DMS114 treated with DMSO at 0.1 percent for 48 hours (cell line): ENCODE results near the gene NEAT1.

Experiments used
- DNase-seq: peaks from one replicate; lab custom pipeline; 2025; ENCODE audit not compliant: unreplicated experiment; lab: John Stamatoyannopoulos, UW

NEAT1 gene

DNA sequence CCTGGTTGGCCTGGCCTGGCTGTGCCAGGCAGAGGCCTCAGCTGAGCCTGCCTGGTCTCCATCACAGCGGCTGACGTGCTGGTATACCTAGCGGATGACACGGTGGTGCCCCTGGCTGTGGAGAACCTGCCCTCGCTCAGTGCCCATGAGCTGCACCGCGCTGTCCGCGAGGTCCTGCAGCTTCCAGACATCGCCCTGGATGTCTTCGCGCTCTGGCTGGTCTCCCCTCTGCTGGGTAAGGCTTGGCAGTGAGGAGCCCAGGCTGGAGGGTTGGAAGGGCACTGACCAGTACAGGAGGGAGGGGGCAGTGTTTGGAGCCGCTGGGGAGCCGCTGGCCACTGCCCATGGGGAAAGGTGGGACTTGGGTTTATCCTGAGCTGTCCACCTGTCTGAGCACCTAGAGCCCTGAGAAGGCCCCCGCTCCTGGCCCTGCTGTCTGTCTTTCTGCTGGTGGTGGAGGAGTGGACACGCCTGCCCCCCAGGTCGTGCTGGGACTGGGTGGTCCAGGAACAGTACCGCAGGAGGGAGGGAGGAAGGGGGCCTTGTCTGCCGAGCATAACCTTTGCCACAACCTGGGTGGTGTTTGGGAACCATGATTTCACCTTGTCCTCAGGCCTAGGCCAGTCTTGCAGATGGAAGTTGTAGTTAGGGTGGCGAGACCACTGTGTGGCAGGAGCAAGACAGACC lies 33.2 kb upstream of the NEAT1 start:
- no peak for DNase-seq

DNA sequence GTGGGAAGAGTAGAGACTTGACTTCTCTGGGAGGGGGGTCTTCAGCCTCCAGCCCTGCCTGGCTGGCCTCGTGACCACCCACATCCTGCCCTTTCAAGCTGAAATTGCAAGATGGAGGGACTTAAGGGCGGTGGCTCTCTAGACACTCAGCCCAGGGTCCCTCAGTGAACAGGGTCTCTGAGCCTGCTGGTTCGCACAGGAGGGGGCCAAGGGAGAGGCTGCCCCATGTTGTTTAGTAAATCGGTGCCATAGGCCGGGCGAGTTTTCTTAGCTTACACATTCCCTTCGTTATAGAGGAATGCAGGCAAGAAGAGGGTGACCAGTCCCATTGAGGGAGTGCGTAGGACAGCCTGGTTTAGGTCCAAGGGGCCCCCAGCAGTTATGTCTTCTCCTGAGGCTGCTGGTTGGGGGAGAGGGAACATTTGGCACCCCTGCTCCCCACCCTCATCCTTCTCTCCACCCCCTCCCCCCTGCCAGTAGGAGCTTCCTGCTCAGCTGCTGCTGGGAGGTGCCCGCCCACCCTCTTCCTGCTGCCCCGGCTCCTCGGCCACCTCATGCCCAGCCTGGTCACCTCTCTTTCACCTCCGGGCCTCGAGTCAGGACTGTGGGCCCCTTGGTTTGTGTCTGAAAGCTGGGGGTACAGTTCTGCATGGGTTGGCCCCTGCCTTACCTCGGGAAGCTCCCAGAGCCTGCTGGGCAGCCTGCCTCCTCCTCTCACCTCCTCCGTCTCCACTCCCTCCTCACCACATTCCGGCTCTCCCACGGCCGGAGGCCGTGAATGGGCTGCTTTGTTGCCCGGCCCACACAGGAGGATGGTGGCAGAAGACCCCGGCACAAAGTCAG lies 32.3 kb upstream of the NEAT1 start:
- DNase-seq: no peak

DNA sequence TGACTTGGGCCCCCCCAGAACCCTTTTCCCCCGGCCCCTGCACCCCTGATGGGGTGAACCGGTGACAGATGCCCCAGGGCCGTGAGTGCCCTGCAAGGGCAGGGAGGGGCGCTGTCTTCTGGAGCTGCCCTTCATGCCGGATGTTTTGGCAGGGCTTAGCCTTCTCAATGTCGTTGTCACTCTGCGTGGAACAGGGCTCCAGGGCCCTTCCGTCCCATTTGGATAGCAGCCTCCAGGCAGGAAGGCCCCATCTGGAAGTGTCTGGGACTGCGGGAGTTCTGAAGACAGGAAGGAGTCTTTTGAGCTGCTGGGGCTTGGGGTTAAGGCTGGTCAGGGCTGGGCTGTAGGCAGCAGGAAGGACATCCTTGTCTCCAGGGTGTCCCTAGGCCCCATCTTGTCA lies 31.6 kb upstream of the NEAT1 start:
- DNase-seq: no peak

DNA sequence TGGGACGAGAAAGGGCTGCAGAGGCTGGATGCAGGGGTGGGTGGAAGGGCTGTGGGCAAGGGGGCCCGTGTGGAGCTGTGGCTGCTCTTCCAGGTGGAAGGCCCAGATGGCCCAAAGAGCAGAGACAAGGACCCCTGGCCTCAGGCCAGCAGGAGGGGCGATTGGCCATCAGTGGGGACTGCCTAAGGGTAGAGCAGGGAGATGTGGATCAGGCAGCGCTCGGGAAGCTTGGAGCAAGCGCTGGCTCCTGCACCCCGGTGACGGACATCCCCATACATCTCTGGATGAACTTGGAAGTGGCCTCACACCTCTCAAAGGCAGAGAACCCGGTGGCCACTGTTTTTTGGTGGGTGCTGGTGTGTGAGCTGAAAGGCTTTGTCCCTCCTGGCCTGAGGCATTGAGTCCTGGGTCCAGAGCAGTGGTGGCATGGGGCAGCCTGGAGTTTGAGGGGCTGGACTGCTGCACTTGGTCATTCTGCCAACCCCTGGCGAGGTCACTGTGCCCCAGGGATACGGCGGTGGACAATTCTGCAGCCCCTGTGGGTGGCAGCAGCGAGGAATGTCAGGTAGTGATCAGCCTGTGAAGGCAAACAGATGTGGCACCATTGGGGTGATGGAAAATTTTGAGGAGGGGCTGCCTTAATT lies 30.3 kb upstream of the NEAT1 start:
- no peak for DNase-seq

DNA sequence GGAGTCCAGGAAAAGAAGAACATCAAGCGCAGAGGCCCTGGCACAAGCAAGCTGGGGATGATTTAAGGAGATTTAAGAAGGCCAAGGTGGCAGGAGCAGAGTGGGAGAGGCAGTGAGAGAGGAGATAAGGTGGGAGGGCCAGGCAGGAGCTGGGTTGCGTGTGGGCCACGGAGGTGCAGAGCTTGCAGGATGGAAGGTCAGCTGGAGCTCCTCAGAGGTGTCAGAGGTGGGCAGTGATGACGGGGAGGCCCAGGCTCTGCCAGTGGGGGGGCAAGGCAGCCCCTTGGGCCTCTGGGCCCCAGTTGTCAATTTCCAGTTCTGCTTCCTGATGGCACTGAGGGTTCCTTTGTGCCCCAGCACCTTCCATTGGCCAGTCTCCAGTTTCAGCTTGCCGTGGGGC lies 29.7 kb upstream of the NEAT1 start:
- DNase-seq: no peak

DNA sequence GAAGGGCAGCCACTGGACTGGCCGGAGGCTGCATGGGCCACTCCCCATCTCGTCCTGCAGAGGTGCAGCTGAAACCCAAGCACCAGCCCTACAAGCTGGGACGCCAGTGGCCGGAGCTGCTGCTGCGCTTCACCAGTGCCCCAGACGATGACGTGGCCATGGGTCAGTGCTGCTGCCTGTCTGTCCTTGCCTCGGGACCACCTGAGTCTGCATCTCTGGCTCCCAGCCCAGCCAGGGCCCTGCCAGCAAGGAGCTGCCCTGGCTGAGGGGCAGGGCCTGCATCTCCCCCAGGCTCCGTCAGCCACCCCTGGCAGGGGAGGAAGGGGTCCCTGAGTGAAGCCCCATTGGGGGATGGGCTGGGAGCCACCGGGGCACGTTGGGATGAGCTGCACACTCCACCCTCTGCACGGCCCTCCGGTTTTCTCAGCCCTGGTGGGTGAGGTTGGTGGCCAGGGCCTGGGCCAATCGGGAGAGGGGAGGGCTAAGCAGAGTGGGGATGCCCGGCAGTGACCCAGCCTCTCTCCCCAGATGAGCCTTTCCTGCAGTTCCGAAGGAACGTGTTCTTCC lies 29.0 kb upstream of the NEAT1 start:
- DNase-seq: no peak

DNA sequence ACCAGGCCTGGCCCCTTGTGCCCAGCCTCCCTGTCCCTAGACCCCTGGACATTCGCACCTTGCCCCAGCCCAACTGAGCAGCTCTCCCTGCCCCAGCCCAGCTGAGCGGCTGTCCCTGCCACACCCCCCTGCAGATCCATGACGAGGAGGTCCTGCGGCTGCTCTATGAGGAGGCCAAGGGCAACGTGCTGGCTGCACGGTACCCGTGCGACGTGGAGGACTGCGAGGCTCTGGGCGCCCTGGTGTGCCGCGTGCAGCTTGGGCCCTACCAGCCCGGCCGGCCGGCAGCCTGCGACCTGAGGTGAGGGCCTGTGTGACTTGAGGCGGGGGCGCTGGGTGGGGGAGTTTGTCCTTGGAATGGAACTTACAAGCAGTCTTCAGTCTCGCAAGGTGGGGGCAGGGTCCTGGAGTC lies 28.5 kb upstream of the NEAT1 start:
- DNase-seq: no peak

DNA sequence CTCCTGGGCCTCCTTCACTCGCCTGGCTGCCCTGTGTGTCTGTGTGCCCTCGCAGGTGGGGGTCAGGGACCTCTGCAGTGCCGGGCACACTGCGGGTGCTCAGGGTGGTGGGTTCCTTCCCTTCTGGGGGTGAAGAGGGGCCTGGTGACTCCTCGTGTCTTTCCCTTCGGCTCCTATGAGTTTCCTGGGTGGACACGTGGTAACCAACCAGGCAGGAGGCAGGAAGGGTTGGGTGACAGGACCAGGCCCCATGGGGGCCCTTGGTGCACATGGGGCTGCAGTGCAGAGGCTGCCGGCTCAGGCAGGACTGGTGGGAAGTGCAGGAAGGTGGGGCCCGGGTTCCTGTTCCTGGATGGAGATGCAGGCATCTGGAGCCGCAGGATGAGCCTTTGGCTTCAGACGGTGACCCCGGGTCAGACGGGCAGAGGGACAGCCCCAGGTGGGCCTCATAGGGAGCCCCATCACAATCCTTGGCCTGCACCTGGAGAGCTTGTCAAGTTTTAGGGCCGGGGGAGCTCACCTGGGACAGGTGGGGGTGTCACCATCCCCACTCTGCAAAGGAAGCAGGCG lies 26.6 kb upstream of the NEAT1 start:
- no peak for DNase-seq

DNA sequence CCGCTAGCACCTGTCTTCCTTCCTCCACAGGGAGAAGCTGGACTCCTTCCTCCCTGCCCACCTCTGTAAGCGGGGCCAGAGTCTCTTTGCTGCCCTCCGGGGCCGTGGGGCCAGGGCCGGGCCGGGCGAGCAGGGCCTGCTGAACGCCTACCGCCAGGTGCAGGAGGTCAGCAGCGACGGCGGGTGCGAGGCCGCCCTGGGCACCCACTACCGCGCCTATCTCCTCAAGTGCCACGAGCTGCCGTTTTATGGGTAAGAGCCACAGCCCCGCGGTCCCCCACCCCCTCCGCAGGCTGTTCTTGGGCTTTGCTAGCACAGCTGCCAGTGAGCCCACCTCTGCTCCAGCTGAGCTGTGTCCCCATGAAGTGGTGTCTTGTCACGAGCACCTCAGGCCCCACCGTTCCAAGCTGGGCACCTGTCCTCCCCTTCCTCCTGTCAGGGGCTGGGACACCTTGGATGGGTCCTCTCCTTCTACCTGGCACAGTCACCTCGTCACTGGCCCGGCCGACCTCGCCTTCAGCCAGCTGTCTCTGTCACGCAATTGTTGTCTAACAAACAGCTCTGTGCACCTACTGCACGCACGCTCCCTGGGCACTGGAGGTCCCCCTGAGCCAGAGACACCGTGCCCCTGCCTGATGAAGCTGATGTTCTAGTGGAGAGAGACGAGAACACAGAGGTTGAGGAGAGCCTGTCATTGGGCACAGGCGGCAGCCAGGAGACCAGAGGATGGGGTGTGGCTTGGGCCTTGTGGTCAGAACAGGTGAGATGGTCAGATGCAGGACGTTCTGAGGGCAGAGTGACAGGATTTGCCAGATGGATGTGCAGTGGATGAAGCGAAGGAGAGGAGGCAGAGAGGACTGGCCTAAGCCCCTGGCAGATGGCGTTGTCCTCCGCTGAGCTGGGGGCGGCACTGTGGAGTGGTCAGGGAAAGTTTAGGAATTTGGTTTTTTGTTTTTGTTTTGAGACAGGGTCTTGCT lies 25.5 kb upstream of the NEAT1 start:
- no peak for DNase-seq

DNA sequence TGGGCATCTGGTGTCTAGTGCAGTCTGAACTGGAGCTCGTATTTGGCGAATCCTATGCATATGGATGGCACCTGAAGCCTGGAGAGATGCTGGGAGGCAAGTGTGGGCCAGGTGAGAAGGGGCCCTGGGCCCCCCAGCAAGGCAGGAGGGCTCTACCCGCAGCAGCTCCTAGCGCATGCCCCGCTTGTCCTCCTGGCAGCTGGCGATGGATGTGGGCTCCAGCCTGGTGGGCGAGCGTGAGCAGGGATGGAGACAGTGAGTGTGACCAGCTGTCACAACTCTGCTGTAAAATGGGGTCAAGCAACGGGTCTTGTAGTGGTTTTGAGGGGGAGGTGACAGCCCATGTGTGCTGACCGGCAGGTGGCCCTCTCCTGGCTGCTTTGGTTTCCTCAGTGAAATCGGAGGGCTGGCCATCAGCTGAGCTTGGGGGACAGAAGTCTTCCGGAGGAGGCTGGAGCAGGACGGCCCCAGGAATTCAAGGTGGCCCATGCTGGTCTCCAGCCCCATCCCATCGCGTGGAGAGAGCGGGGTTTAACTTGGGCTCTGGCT lies 24.2 kb upstream of the NEAT1 start:
- DNase-seq: no peak

DNA sequence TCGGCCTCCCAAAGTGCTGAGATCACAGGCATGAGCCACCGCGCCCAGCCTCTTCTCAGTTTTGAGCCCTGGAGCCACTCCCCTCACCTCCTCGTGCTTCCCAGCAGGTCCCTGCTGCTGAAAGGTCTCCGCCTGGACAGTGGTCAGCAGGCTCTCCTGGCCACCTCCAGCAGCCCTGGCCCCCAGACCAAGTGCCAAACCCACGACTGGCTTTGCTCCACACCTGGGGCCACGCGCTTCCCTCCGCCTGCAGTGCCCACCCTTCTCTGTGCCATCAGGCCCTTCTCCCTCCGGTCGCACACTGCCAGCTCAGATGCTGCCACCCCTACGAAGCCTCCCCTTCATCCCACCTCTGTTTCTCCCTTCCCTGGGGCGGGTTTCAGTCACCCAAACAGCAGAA lies 23.3 kb upstream of the NEAT1 start:
- DNase-seq: no peak

DNA sequence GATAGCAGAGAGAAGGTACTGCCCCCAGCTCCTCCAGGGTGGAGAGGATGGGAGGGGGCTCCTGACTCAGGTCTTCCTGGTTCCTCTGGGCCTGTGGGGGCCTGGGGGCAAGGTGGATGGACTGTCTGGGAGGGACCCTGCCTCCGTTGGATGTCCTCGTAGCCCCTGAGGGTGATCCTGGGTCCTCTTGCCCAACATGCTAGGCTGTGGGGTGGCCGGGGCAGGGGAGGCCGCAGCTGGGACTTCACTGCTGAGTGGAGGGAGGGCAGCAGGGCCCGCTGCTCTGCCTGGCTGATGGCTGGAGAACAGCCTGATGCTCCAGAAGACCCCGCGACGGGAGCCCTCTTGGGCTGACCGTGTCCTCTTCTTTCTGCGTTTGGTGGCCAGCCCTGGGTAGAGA lies 22.8 kb upstream of the NEAT1 start:
- no peak for DNase-seq

DNA sequence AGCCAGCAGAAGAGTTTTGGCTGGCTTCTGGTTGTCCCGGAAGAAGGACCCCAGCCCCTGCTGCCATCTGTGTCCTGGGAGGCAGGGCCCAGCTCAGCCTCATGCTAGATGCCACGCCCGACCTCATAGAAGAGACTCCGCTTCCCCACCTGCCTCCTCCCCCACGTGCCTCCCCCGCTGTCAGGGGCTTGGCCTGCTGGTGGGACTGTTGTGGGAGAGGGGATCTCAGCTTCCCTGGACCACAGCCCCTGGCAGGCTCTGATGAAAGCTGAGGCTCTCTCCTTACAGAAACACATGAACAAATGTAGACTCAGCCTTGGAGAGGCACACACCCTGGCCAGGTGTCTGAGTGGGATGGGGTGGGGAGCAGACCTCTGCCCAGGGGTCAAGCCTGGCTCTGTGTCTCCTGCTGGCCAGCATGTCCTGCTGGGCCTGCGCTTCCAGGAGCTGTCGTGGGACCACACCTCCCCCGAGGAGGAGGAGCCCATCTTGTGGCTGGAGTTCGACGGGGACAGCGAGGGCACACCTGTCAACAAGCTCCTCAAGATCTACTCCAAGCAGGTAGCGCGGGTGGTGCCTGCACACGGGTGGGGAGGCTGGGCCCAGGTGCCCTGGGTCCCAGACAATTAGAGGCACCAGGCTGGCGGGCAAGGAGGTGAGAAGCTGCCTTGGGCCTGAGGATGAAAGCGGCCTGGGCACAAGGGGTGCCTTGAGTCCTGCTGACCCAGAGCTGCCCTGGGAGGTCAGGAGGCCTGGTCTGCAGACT lies 22.1 kb upstream of the NEAT1 start:
- no peak for DNase-seq

DNA sequence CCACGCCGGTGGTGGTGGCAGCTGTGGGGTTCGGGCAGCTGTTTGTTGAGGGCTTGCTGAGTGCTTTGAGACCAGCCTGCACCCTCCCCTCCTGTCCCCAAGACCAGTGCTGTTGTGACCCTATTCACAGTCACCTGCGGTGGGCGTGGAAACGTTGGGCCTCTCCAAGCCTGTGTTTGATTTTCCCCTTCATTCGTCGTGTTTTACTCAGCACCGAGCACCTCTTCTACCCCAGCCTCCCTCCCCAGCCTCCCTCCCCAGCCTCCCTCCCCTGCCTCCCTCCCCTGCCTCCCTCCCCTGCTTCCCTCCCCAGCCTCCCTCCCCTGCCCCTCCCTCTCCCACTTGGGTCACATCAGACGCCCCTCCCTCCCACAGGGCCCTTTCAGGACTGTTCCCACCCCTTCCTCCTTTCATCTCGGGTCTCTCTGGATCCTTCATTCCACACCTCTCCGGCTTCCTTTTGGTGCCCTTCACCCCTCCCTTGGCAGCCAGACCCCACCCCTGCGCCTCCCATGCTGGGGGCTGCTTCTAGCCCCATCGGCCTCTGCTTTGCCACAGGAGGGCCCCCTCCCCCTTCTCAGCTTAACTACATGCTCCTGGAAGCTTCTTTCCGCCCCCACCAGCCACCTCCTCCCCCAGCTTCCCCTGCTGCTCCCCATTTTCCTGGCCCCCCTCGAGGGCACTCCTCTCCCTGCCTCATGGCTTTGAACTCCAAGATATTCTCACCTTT lies 21.4 kb upstream of the NEAT1 start:
- DNase-seq: no peak

DNA sequence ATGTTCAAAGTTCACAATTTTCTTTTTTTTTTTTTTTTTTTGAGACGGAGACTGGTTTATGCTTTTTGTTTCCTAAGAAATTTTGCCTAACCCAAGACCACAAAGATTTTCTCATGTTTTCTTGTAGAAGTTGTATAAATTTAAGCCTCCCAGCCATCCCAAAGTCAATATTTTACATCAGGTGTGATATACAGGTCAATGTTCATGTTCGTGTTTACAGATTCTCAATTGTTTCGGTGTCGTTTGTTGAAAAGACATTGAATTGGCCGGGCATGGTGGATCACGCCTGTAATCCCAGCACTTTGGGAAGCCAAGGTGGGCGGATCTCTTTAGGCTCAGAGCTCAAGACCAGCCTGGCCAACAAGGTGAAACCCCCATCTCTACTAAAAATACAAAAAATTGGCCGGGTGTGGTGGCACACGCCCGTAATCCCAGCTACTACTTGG lies 20.8 kb upstream of the NEAT1 start:
- no peak for DNase-seq

DNA sequence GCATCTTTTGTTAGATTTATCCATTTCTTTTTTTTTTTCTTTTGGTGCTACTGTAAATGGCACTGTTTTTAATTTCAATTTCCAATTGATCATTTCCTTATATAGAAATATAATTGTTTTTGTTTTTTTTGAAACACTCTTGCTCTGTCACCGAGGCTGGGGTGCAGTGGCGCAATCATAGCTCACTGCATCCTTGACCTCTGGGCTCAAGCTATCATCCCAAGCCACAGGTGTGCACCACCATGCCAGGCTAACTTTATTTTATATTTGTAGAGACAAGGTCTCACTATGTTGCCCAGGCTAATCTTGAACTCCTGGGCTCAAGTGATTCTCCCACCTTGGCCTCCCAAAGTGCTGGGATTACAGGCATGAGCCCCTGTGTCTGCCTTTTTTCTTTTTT lies 19.8 kb upstream of the NEAT1 start:
- DNase-seq: no peak

DNA sequence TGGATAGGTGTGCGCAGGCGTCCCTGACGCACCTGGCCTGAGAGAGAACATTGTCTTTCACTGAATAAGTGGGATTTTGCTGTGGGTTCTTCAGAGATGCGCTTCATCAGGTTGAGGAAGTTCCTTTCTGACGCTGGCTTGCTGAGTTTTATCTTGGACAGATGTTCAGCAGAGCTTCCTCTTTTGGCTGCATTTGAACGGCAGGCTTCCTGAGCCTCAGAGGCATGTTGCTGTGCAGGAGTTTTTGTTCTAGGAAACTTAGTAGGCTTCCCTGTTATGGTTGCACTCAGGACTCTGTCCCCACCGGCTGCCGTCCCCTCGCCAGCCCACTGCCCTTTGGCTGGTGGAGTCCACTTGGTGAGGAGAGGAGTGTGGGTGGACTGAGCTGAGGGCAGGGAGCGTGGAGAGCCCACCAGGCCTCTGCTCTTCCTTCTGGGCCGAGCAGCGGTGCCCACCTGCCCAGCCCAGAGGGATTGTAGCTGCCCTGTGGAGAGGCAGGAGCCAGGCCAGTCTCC lies 18.9 kb upstream of the NEAT1 start:
- DNase-seq: no peak

DNA sequence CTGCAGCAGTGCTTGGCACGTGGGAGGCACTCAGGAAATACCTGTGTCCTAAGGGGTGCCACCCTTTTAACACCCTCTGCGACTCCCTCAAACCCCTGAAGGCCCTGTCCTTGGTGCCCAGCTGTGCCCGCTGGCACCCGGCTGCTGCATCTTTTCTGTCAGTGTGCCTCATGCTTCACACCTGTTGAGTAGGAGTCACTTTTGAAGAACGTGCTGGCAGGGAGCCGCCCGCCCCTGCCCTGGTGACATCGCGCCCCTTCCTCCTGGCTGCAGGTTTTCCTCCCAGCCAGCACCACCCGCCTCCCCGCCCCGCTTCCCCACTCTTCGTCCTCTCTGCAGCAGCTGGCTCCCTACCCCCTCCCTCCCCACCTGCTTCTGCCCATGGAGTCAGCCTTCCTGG lies 18.4 kb upstream of the NEAT1 start:
- no peak for DNase-seq
